GM12801 (cell line): ENCODE measurements around the gene CYSTM1.

Source experiments
- CTCF ChIP-seq: IDR thresholded peaks from one replicate; pipeline ENCODE4 v1.5.1; 2011; ENCODE audit warnings: control low read depth; ENCODE audit not compliant: insufficient read length; ENCODE audit errors: extremely low read depth

CYSTM1 gene

GRCh38 chr5:140230373-140230772 lies 55.4 kb downstream of the CYSTM1 start:
- TF ChIP-seq CTCF = no peak

- no peak for TF ChIP-seq CTCF
Measured at GRCh38 chr5:140232731-140233130, 57.7 kb downstream of the CYSTM1 start.

DNA sequence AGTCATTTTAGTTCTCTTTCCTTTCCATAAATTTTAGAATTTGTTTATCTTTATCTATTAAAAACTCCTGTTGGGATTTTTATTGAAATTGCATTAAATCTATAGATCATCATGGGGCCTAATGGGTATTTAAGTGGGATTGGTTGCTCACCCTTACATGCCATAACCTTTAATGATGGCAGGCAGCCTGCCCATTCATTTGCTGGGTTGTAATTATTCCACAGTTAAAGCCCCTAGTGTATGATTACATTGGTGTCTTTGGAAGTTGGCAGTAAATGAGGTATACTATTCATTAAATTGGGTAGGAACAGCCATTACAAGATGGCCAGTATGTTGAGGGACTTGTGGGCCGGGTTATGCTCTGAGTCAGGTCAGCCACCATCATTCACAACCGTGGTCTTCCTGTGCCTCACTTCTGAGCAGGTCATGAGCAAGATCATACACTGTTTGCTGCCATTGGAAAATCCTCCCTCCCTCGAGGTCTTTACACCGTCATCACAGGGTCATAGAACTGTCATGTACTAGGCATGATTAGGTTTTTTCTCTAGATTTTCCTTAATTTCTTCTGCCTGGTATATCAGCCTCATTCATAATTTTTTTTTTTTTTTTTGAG lies 59.5 kb downstream of the CYSTM1 start:
- TF ChIP-seq CTCF = no peak

GRCh38 chr5:140235791-140236551 lies 61.0 kb downstream of the CYSTM1 start:
- no peak for TF ChIP-seq CTCF

DNA sequence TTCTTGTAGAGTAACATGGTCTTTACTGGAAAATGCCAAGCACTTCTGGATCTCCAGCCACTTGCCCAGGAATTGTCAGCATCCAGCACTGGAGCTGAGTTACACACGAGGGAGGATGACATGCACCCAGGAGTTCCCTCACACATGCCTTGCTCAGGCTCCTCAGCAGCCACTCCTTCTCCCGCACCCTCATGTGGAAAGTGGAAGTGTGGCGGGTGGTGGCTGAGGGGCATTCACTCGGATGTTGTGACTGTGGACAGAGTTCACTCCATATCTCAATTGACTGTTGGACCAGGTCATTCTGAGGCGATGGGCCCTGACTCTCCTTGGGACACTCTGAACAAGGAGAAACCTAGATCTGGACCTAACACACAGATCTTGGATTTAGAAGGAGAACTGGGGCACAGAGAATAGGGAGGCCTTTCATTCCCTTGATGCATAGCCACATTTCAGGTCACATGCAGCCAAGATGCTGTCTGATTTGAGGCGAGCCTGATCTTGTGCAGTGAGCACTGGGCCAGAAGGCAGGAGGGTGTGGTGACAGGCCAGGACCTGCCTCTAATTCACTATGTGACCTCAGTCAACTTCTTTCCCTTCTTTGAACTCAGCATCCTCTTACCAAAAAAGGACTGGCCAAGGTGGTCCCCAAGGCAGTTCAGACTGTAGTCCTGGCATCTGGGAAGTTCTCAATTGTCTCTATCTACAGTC lies 62.1 kb downstream of the CYSTM1 start:
- TF ChIP-seq CTCF = no peak

- no peak for TF ChIP-seq CTCF
Measured at GRCh38 chr5:140238756-140239155, 63.8 kb downstream of the CYSTM1 start.

- no peak for TF ChIP-seq CTCF
Measured at GRCh38 chr5:140239461-140239860, 64.5 kb downstream of the CYSTM1 start.
